GM19099 (cell line): ENCODE results near the gene WFDC6.

Experiments used
- POLR2A ChIP-seq: IDR thresholded peaks from 3 replicates; pipeline ENCODE4 v1.6.1; 2011; ENCODE audit warnings: low read depth; ENCODE audit not compliant: insufficient read length; ENCODE audit errors: extremely low read depth

Gene WFDC6

DNA sequence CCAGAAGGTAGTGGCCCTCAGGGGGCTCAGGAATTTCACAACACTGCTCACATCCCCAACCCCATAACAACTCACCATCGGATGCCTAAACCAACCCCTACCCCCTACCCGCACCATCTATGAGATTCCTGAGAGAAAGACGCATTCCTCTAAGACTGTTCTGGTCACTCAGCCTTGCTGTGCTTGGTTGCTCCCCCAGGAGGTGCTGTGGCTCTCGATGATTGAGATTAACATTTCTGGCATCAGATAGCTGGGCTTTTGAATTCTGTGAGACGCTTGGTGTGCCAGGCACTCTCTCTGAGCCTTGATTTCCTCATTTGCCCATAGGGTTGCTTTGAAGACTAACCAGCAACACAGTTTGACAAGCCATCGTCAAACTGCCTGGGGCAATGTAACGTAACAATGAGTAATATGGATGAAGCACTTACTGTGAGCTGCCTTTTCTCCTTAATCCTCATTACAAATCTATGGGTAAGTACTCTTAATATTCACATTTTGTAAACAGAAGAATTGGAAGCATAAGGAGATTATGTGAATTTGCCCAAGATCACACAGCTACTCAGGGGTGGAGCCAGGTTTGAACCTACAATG is 978 bp downstream of the WFDC6 start:
- TF ChIP-seq POLR2A = no peak

- no peak for TF ChIP-seq POLR2A
Observed at GRCh38 chr20:45527294-45527693, 12.0 kb downstream of the WFDC6 start.

GRCh38 chr20:45523821-45524220 is 15.5 kb downstream of the WFDC6 start:
- no peak for TF ChIP-seq POLR2A

GRCh38 chr20:45518282-45518681 is 21.0 kb downstream of the WFDC6 start:
- TF ChIP-seq POLR2A = no peak

GRCh38 chr20:45515147-45515913 is 24.0 kb downstream of the WFDC6 start, which contains the start of gene SPINT3:
SPINT3 (minus strand) TSS chr20:45515622; CDS start chr20:45515608, 14 bp downstream.
- no peak for TF ChIP-seq POLR2A

- TF ChIP-seq POLR2A = no peak
Observed at GRCh38 chr20:45510242-45510862, 28.9 kb downstream of the WFDC6 start.

DNA sequence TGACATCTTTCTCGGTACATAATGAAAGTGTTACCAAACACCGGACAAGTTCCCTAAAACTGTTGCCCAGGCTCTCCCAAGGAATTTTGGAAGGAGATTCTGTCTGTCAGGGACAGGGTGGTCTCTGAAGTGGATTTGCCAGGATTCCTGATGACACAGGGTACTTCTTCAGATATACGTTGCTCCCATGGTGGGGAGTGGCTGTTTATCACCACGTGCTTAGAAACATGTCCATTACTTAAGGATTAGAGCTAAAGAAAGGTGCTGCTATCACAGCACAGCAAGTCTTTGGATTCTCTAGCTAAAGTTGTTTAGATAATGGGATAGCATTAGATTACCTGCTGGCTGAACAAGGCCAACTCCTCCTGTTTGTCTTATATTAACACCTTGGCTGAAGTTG is 30.2 kb downstream of the WFDC6 start:
- TF ChIP-seq POLR2A = no peak

GRCh38 chr20:45508068-45508886 is 31.0 kb downstream of the WFDC6 start:
- TF ChIP-seq POLR2A = no peak

DNA sequence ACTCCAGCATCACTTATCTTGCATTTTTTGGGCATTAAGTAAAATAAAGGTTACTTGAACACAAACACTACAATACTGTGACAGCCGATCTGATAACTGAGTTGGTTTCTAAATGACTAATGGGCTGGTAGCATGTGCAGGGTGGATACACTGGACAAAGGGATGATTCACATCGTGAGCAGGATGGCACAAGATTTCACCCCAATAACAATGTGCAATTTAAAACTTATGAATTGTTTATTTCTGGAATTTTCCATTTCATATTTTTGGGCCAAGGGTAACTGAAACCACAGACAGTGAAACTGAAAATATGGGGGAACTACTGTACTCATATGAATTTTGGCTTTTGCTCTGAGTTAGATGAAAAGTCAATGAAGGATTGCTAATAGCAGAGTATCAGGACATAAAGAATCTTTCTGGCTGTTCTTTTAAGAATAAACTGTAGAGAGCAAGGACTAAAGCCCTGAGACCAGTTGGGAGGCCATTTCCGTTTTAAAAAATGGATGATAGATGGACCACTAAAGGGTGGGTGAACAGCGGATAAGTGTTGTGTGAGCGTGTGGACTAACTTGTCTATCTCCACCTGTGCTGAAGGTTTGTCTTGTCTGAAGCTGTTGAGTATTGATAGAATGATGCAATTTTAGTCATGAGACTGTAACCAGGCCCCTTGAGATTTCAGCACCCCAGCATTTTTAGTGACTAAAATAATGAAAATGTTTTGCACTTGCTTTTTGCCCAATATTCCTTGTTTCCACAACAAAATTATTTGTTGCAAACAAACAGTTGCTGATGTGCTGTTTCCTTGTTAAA is 32.1 kb downstream of the WFDC6 start:
- no peak for TF ChIP-seq POLR2A

DNA sequence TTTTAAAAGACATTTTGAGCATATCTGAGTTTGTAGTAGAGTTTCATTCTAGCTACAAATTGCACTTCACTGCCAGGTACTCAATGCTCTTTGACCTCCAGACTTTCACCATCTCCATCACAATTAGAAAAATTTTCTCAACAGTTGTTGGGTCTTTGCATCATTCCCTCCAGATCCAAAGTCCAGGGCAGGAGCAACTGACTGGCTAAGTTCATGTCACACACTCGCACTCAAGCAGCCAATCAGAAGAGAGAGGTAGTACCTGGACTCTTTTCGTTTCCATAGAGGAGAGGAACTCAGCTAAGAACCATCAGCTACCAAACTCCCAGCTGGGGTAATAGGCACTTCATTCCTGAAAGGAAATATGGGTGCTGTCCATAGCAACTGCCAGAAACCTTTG is 32.9 kb downstream of the WFDC6 start:
- no peak for TF ChIP-seq POLR2A

- TF ChIP-seq POLR2A = no peak
Observed at GRCh38 chr20:45503403-45503802, 35.9 kb downstream of the WFDC6 start.

- no peak for TF ChIP-seq POLR2A
Observed at GRCh38 chr20:45502561-45502960, 36.7 kb downstream of the WFDC6 start.

DNA sequence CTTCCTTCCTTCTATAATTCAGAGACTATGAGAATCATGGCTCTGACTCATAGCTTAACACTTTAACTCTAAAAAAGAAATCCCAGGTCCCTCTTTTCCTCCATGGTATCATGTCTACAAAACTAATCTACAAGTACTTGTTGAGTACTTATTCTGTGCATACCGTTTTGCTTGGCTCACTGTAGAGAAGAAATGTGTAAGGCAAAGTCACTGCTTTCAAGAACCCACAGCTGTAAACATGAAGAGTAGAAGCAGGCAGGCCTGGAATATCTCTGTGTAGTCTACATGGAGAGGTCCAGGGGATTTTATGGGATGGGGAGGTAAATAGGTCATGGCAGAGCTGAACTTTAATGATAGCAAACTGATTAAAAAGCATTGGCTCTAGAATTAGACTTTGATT is 37.7 kb downstream of the WFDC6 start:
- TF ChIP-seq POLR2A = no peak

DNA sequence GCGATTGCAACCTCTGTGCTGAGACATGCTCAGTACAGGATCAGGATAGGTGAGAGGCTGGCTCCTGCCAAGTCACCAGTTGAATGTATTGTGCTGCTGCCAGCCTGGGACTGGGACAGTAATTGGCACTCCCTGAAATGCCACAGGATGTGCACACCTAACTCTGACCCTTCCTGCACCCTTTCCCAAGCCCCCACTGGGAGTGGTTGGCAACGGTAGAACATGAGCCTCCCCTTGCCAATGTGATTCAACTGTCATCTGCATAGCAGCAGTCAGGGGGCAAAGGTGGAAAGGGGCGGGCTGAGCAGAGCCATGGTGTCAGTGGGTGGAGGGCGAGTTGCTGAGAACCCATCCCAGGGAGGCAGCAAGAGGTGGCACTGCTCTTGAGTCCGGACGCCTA is 39.3 kb downstream of the WFDC6 start:
- TF ChIP-seq POLR2A = no peak

DNA sequence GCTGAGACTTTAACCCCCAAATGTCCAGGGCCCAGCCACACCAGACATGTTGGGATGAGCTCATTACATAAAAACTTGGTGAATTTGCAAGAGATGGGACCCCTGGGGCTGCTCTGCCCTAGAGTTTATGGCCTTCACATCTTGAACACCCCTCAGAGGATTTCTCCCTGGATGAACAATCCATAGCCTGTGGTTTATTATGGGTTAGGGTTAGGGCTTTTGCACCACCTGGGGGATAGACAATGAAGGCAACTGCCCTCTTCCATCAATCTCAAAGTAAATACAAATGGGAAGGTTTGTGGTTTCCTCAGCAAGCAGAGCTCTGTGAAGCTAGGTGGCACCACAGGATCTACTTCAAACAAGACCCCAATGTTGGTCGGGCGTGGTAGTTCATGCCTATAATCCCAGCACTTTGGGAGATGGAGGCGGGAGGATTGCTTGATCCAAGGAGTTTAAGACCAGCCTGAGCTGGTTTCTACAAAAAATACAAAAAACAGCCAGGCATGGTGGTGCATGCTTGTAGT is 41.2 kb downstream of the WFDC6 start:
- no peak for TF ChIP-seq POLR2A

DNA sequence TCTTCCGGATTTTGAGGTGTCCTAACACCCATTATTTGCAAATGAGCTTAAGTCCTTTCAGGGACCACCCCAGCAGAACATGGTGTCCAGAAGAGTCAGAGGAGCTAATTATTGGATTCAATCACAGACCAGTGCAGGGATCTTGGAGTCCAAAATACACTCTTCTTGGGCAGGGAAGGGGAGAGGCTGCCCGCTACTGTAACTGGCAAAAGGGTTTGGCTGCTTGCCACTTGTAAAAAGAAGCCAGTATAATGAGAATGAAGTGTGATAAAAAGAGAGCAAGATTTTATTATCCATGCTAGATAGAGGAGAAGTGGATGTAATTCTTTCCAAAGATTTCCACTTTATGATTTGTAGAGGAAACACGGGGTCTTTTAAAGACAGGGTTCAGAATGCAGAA is 43.1 kb downstream of the WFDC6 start:
- TF ChIP-seq POLR2A = no peak
